ENCODE measurements around the gene AFAP1. TPM values are rescaled to one million over a fixed set of nuclear protein-coding genes. Genes with fewer than 3 reads are reported as not detected.
A peak's percentile ranks its signal among the peaks of the same experiment; 100 is the strongest.

The AFAP1 gene
- total and polyA plus RNA-seq, 2 of the 4 experiments (the other 2 are of a cell fraction), result 48.2 to 80.9 TPM

DNA sequence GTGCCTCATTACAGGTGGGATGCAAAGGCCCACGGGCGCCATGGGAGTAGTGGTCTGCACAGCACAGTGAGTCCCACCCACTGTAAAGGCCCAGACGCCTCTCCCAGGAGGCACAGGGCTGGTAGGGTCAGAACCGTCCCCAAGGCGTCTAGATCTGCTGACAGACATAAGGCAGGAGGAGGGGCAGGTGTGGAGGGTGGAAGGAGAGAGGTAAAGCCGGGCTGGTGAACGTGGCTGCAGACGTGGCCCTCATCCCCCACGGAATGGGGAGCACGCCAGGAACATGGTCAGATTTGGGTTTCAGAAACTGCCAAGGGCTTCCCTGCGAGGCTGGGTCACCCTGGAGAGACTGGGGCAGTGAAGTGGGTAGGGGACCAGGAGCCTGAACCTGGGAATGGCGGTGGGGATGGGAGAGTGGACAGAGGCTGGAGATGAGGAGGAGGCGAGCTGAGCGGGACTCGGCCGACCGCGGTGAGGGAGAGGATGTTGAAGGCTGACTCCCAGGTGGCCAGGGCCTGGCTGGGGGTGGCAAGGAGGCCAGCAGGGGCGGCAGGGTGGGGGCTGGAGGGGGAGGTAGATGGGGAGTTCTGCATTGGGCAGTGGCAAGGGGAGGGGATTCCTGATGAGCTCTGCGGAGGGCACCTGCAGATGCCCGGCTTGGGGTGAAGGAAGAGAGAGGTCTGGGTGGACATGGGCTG is 184.9 kb downstream of the AFAP1 start:
- H2AK5ac ChIP-seq (ENCODE audit: low read depth, low read length), result no peak overlapping the region
- H3K4me3 ChIP-seq (ENCODE audit: insufficient read depth, low read depth, low read length), result no peak overlapping the region
- no peak overlapping the region for H4K8ac ChIP-seq (ENCODE audit: low read depth in 2 of 2, low read length in 2 of 2)
- H3K9ac ChIP-seq (ENCODE audit: low read depth, low read length), result no peak overlapping the region
- ATAC-seq (ENCODE audit: low read depth), result no peak
- H2BK15ac ChIP-seq (ENCODE audit: low read depth, low read length), result no peak overlapping the region
- 96% methylated on average over 9 of the region's 21 CpGs; no CpG with 5 or more reads in 1 of the 2 experiments for WGBS, 2 experiments (ENCODE audit: extremely low coverage in 2 of 2, insufficient read length in 1 of 2)
- in situ Hi-C loops (cut with MboI; ENCODE audit: low sequenced_read_pairs) (no loop called here), dilution Hi-C loops (cut with HindIII; ENCODE audit: low sequenced_read_pairs, unreplicated experiment) (no loop called here), intact Hi-C loops (cut with micrococcal nuclease) (no loop called here)
- H3K9me1 ChIP-seq (ENCODE audit: insufficient read depth, low read length), result no peaks in the 10 kb centered on the region
- no peak overlapping the region for H2BK5ac ChIP-seq (ENCODE audit: low read depth, low read length, poor library complexity, severe bottlenecking)
- no peak overlapping the region for H3K4me2 ChIP-seq (ENCODE audit: low read depth, low read length)
- no peak overlapping the region for H2AFZ ChIP-seq (replicated peaks; ENCODE audit: low read length, poor library complexity)
- H3K4ac ChIP-seq (ENCODE audit: low read depth, low read length), result no peak overlapping the region
- CTCF ChIA-PET, result no interaction called here
- POLR2A ChIA-PET (ENCODE audit: unreplicated experiment), result no interaction called here
- BruUV-seq (replicated peaks), result no TSS peak
- H4K5ac ChIP-seq (ENCODE audit: low read depth, low read length), result no peak overlapping the region
- H2BK120ac ChIP-seq (ENCODE audit: low read depth, low read length), result no peak overlapping the region
- no peak overlapping the region for H3K27ac ChIP-seq (ENCODE audit: insufficient read depth, low read length)
- no peak overlapping the region for H2BK20ac ChIP-seq (ENCODE audit: low read depth, low read length)
- no peak overlapping the region for H3K14ac ChIP-seq (replicated peaks; ENCODE audit: low read depth, low read length)
- H3K18ac ChIP-seq (ENCODE audit: low read depth, low read length), result no peak overlapping the region
- TF ChIP-seq RFX5 (IDR thresholded peaks at IDR 0.05; ENCODE audit: low read depth, low read length) (no peak), POLR2A (IDR thresholded peaks at IDR 0.05; ENCODE audit: low read depth, low read length) (no peak), FOS (IDR thresholded peaks at IDR 0.05; ENCODE audit: low read depth, low read length) (no peak), NFE2L2 (IDR thresholded peaks at IDR 0.05; ENCODE audit: low read depth, low read length) (no peak), BHLHE40 (IDR thresholded peaks at IDR 0.05; ENCODE audit: low read depth, low read length) (no peak), RAD21 (IDR thresholded peaks at IDR 0.05; ENCODE audit: low read length) (no peak), CHD1 (IDR thresholded peaks at IDR 0.05; ENCODE audit: low read depth, low read length) (no peak), MAFK (IDR thresholded peaks at IDR 0.05; ENCODE audit: low read depth, low read length) (no peak), CEBPB (IDR thresholded peaks at IDR 0.05; ENCODE audit: low read depth, low read length) (no peak), RCOR1 (IDR thresholded peaks at IDR 0.05; ENCODE audit: insufficient replicate concordance, low read length) (no peak), MAZ (IDR thresholded peaks at IDR 0.05; ENCODE audit: borderline replicate concordance, low read depth, low read length) (no peak), MXI1 (IDR thresholded peaks at IDR 0.05; ENCODE audit: borderline replicate concordance, low read depth, low read length) (no peak)
- TF ChIP-seq, protein P1, sequence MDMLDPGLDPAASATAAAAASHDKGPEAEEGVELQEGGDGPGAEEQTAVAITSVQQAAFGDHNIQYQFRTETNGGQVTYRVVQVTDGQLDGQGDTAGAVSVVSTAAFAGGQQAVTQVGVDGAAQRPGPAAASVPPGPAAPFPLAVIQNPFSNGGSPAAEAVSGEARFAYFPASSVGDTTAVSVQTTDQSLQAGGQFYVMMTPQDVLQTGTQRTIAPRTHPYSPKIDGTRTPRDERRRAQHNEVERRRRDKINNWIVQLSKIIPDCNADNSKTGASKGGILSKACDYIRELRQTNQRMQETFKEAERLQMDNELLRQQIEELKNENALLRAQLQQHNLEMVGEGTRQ (IDR thresholded peaks at IDR 0.05; ENCODE audit: low read depth, low read length), result no peak
- TF ChIP-seq, protein P2, sequence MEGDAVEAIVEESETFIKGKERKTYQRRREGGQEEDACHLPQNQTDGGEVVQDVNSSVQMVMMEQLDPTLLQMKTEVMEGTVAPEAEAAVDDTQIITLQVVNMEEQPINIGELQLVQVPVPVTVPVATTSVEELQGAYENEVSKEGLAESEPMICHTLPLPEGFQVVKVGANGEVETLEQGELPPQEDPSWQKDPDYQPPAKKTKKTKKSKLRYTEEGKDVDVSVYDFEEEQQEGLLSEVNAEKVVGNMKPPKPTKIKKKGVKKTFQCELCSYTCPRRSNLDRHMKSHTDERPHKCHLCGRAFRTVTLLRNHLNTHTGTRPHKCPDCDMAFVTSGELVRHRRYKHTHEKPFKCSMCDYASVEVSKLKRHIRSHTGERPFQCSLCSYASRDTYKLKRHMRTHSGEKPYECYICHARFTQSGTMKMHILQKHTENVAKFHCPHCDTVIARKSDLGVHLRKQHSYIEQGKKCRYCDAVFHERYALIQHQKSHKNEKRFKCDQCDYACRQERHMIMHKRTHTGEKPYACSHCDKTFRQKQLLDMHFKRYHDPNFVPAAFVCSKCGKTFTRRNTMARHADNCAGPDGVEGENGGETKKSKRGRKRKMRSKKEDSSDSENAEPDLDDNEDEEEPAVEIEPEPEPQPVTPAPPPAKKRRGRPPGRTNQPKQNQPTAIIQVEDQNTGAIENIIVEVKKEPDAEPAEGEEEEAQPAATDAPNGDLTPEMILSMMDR (conservative IDR thresholded peaks at IDR 0.05; ENCODE audit: low read depth, low read length), result no peak
- TF ChIP-seq, protein P3, sequence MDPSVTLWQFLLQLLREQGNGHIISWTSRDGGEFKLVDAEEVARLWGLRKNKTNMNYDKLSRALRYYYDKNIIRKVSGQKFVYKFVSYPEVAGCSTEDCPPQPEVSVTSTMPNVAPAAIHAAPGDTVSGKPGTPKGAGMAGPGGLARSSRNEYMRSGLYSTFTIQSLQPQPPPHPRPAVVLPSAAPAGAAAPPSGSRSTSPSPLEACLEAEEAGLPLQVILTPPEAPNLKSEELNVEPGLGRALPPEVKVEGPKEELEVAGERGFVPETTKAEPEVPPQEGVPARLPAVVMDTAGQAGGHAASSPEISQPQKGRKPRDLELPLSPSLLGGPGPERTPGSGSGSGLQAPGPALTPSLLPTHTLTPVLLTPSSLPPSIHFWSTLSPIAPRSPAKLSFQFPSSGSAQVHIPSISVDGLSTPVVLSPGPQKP (IDR thresholded peaks at IDR 0.05; ENCODE audit: borderline replicate concordance, low read depth, low read length), result no peak
- no peak overlapping the region for H3K23ac ChIP-seq (ENCODE audit: low read depth, low read length)
- peaks cover 24% of the 10 kb centered on the region for H3K36me3 ChIP-seq (ENCODE audit: control insufficient read depth, insufficient read depth, low read length)
- H3K9me3 ChIP-seq (ENCODE audit: control insufficient read depth, insufficient read depth, low read length), result no peaks in the 10 kb centered on the region
- H3K27me3 ChIP-seq (ENCODE audit: control insufficient read depth, insufficient read depth, low read length), result no peaks in the 10 kb centered on the region
- H3K79me1 ChIP-seq (ENCODE audit: low read depth in 1 of 2, low read length in 2 of 2), result peaks cover 6 to 7% of the 10 kb centered on the region in 2 experiments; a peak in 2 of 4 replicates
- DNase-seq, result no peak
- no peak overlapping the region for H4K91ac ChIP-seq (ENCODE audit: insufficient read depth, low read depth, low read length)
- H3K56ac ChIP-seq (ENCODE audit: extremely low read depth, insufficient read depth, low read length), result no peak overlapping the region
- peaks cover under 1% of the 10 kb centered on the region; the same call in 1 of the 2 replicates for H3K4me1 ChIP-seq (ENCODE audit: control insufficient read depth, insufficient read depth, low read length)
- H2AK9ac ChIP-seq (replicated peaks; ENCODE audit: low read depth, low read length, poor library complexity), result peak overlapping the region; percentile 62
- peaks cover 19% of the 10 kb centered on the region for H4K20me1 ChIP-seq (ENCODE audit: insufficient read depth, low read length)

Data from IMR-90 (cell line).